Measurements from ENCODE around the gene PRKCH.
"Not testable (repeated sequence)": the region's sequence is repeated elsewhere in the genome, so short reads cannot be mapped to it uniquely, and the experiment has no call there.

PRKCH gene

DNA sequence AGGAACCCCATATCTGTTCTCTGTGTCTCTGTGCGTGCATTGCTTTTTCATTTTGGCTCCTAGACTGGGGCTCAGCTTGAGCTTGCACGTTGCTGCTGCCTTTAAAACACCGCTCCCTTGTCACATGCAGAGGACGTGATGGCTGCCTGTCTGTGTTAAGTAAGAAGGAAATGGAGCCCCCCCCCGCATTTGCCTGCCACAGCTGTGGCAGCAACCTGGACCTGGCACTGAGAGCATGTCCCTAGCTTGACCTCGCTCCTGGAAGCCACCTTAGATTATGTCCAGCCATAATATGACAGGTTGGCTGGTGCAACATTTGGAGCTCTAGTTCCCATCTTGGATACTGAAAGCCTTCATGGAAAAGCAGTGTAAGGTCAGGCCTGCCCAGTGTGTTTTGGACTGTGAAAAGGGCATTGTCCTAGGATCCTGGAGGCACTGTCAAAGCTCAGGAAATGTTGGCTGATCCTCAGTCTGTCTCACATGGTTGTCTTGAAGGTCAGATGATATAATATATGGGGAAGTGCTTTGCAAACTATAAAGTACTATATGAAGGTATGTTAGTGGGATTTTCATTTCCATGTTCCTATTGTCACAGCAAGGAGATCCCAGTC, 73.8 kb downstream of the PRKCH start:
- H3K4me3 ChIP-seq (ENCODE audit: low read length) = no peak overlapping the region
- TF ChIP-seq ZNF274 (IDR thresholded peaks at IDR 0.05; ENCODE audit: low read depth, low read length) = no peak

DNA sequence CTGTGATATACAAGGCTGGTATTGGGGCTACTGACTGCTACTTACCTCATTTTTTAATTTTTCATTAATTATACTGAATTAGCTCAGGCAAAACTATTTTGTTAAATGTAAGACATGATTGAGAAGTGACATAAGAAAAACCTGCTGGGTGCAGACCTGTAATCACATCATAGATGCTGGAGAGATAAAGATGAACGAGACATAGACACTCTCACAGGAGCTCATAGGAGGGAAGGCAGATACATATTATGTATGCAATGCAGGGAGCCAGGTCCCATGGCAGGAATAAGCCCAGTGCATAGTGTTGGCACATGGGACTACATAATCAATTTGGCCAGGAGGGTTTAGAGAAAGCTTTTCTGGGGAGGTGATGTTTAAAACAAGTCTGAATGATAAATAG, 74.9 kb downstream of the PRKCH start:
- no peak for TF ChIP-seq ZNF274 (IDR thresholded peaks at IDR 0.05; ENCODE audit: low read depth, low read length)
- no peak overlapping the region for H3K4me3 ChIP-seq (ENCODE audit: low read length)

DNA sequence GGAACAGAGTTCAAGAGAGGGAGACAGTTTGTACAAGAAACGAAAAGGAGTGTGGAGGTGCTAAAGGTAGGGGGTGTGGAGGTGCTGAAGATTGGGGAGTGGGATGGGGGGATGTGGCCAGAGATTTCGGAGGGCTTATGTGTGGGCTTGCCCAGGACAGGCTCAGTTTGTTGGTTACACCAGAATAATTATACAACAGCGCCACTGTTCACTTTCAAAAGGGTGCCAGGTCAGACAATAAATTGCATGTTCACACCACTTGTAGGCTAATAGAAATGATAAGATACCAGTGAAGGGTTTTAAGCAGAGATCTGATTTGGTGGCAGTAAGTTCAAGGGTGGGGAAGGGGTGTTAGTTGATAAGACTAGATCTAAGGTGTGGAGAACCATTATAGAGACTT, 75.3 kb downstream of the PRKCH start:
- H3K4me3 ChIP-seq (ENCODE audit: low read length) = no peak overlapping the region

GRCh38 chr14:61397615-61398014, 76.2 kb downstream of the PRKCH start:
- no peak for TF ChIP-seq ZNF274 (IDR thresholded peaks at IDR 0.05; ENCODE audit: low read depth, low read length)
- no peak overlapping the region for H3K4me3 ChIP-seq (ENCODE audit: low read length)

More for the DNA sequence above, 75.3 kb downstream of the PRKCH start:
- no peak for TF ChIP-seq ZNF274 (IDR thresholded peaks at IDR 0.05; ENCODE audit: low read depth, low read length)

- no peak for TF ChIP-seq ZNF274 (IDR thresholded peaks at IDR 0.05; ENCODE audit: low read depth, low read length)
- no peak overlapping the region for H3K4me3 ChIP-seq (ENCODE audit: low read length)
These were observed 76.8 kb downstream of the PRKCH start for GRCh38 chr14:61398221-61398620.

GRCh38 chr14:61399365-61399764, 78.0 kb downstream of the PRKCH start:
- H3K4me3 ChIP-seq (ENCODE audit: low read length) = no peak overlapping the region
- TF ChIP-seq ZNF274 (IDR thresholded peaks at IDR 0.05; ENCODE audit: low read depth, low read length) = no peak

DNA sequence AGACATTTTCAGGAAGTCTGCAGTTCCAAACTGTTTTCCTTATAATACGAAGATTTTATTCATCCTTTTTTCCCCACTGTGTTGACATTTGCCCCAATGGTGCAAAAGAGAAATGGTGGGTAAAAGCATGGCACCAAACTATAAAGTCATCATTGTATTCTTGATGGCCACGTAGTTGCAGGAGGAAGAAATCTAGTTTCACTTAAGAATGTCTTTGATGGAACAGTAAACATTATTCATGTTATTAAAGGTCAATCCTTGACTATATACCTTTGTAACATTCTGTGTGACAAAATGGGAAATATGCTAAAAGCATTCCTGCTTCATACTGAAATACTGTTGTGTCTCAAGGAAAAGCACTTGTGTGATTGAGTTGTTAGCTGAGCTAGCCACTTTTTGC, 80.1 kb downstream of the PRKCH start:
- TF ChIP-seq ZNF274 (IDR thresholded peaks at IDR 0.05; ENCODE audit: low read depth, low read length) = no peak
- H3K4me3 ChIP-seq (ENCODE audit: low read length) = no peak overlapping the region

GRCh38 chr14:61403411-61403810, 82.0 kb downstream of the PRKCH start:
- no peak overlapping the region for H3K4me3 ChIP-seq (ENCODE audit: low read length)
- TF ChIP-seq ZNF274 (IDR thresholded peaks at IDR 0.05; ENCODE audit: low read depth, low read length) = no peak

- no peak for TF ChIP-seq ZNF274 (IDR thresholded peaks at IDR 0.05; ENCODE audit: low read depth, low read length)
- no peak overlapping the region for H3K4me3 ChIP-seq (ENCODE audit: low read length)
These were observed 83.3 kb downstream of the PRKCH start for GRCh38 chr14:61404637-61405036.

GRCh38 chr14:61406198-61406597, 84.8 kb downstream of the PRKCH start:
- no peak overlapping the region for H3K4me3 ChIP-seq (ENCODE audit: low read length)
- no peak for TF ChIP-seq ZNF274 (IDR thresholded peaks at IDR 0.05; ENCODE audit: low read depth, low read length)

DNA sequence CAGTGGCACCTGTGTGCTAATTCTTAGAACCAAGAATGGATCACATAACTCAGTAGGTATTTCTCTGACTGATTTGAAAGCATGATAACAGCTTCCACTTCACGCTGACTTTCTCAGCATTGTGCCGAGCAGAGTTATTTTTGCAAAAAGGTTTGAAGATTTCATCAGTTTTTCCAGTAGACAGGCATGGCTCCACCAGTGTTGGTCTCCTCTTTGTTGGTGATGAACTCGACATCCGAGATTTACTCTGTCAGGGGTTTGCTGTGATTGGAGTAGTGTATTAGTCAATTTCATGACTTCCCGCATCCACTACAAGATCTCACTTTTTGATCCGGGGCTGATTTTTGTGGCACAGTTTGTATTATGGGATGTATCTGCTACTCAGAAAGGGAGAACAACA, 85.3 kb downstream of the PRKCH start:
- no peak for TF ChIP-seq ZNF274 (IDR thresholded peaks at IDR 0.05; ENCODE audit: low read depth, low read length)

DNA sequence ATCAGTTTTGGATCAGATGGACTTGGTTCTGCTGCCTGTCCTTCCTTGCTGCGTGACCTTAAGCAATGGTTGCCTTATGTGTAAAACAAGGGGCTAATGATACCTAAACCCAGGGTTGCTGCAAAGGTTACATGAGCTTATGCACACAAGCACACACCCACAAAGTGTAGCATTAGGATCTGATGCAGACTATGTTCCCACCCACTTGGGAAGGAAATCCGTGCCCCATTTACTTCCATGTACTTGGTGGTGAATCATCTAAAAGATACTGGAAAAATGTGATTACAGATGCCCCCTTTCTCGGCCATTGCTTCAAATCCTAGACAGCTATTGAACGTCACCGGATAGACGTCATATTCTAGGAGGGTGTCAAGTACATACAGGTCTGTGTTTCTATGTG, 87.1 kb downstream of the PRKCH start:
- no peak for TF ChIP-seq ZNF274 (IDR thresholded peaks at IDR 0.05; ENCODE audit: low read depth, low read length)
- no peak overlapping the region for H3K4me3 ChIP-seq (ENCODE audit: low read length)

More for the DNA sequence above, 85.3 kb downstream of the PRKCH start:
- H3K4me3 ChIP-seq (ENCODE audit: low read length) = no peak overlapping the region

DNA sequence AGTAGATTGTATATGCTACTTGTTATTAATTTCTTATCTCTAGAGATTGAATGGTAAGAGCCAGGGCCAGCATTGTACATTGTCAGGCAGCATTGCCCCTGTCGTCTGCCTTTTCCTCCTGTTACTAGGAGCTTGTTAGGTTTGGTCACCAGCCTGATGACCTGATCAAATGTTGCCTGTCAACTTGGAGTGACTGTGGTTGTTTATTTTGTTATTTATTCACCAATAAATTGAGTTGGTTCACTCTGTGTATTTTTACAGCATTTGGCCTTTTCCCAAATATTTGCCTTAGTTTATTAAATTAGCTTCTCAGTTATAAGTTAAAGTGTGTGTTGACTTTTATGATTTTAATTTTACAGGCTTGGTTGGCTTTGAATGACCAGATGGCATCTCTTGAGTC, 88.4 kb downstream of the PRKCH start:
- H3K4me3 ChIP-seq (ENCODE audit: low read length) = no peak overlapping the region
- TF ChIP-seq ZNF274 (IDR thresholded peaks at IDR 0.05; ENCODE audit: low read depth, low read length) = no peak

DNA sequence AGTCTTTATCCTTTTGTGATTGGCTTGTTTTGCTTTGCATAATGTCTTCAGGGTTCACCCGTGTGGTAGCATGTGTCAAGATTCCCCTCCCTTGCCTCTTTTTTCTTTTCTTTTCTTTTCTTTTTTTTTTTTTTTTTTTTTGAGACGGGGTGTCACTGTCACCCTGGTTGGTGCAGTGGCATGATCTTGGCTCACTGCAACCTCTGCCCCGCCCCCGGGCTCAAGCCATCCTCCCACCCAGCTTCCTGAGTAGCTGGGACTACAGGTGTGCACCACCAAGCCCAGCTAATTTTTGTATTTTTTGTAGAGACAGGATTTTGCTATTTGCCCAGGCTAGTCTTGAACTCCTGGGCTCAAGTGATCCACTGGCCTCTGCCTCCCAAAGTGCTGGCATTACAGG, 94.6 kb downstream of the PRKCH start:
- not testable (repeated sequence) for H3K4me3 ChIP-seq (ENCODE audit: low read length)

DNA sequence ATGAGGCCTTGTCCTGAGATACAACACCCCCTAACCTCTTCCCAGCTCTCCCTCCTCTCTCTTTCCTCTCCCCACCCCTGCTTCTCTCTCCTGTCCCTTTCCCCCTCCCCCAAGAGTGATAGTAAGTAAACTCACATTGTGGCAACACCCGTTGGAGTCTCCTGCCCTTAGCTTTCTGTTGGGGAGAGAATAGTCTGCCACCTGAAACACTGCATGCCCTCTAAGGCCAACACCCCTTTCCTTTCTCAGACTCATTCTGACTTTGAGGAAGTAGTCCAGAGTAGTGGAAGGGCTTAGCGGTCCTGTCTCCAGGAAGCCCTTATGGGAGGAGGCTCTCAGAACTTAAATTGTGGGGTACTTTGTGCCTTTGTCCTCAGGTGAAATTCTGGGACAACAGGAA, 95.2 kb downstream of the PRKCH start:
- no peak overlapping the region for H3K4me3 ChIP-seq (ENCODE audit: low read length)
- TF ChIP-seq ZNF274 (IDR thresholded peaks at IDR 0.05; ENCODE audit: low read depth, low read length) = no peak

DNA sequence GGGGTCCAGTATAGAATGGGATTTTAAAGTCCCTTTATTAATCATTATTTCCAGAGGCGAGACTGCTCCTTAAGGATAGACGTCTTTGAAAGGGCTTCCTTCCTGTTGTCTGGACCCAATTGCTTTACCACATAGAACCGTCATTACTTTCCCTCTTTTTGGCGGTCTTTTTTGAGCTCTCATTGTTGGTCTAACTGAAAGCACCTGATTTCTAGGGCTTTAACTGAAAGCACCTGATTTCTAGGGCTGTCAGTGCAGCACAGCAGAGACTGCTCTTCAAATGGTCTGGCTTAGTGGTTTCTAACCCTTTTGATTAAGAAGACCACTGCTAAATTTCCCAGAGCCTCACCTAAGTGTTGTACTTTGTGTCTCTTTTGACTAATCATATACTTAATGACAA, 95.8 kb downstream of the PRKCH start:
- no peak for TF ChIP-seq ZNF274 (IDR thresholded peaks at IDR 0.05; ENCODE audit: low read depth, low read length)
- H3K4me3 ChIP-seq (ENCODE audit: low read length) = no peak overlapping the region
